NCI-H510A treated with DMSO at 0.1 percent for 48 hours (cell line): ENCODE measurements around the gene PDX1.

Experiments used
- DNase-seq: peaks from one replicate; lab custom pipeline; 2025; lab: John Stamatoyannopoulos, UW

PDX1 gene

GRCh38 chr13:27970382-27971235, 50.8 kb downstream of the PDX1 start:
- no peak for DNase-seq

GRCh38 chr13:27971236-27971645, 51.4 kb downstream of the PDX1 start:
- DNase-seq = no peak

- DNase-seq = no peak
Observed at GRCh38 chr13:27971776-27972477, 52.1 kb downstream of the PDX1 start.

- no peak for DNase-seq
Observed at GRCh38 chr13:27972478-27972820, 52.6 kb downstream of the PDX1 start.

- DNase-seq = no peak
Observed at GRCh38 chr13:27973291-27973690, 53.5 kb downstream of the PDX1 start.

- no peak for DNase-seq
Observed at GRCh38 chr13:27973961-27974662, 54.3 kb downstream of the PDX1 start.
